PC-3 (cell line): Measurements from ENCODE around the gene UNCX. TPM values are rescaled to one million over a fixed set of nuclear protein-coding genes. Genes with fewer than 3 reads are reported as not detected.

Experiments
- ATAC-seq: fragments of 200-7000 bp; cut with Tn5 transposase; 2 replicates; pipeline ENCODE4 v1.9.1; 2020; ENCODE audit warnings: mild to moderate bottlenecking, moderate library complexity
- BruUV-seq: library from RNA; stranded (reverse); fragments of 400-500 nt; replicated peaks from 2 replicates; lab custom pipeline; 2021; lab: Mats Ljungman, UMichigan
- CTCF ChIA-PET: fragments of 300-600 bp; sonication (Branson Sonifier 250); formaldehyde crosslinking; loops from one replicate; lab custom pipeline; 2022; ENCODE audit warnings: antibody characterized with exemption; lab: Charles Lee
- POLR2A ChIA-PET: fragments of 300-600 bp; sonication (Branson Sonifier 250); formaldehyde crosslinking; loops from one replicate; lab custom pipeline; 2022; ENCODE audit warnings: antibody characterized with exemption; ENCODE audit not compliant: unreplicated experiment; lab: Charles Lee
- DNase-seq: peaks from one replicate; pipeline ENCODE4 v3.0.0-alpha.2; 2015
- H2AFZ ChIP-seq: fragments of 300-600 bp; sonication (generic); 2 replicates; pipeline ENCODE4 v1.6.0; 2016; ENCODE audit warnings: antibody characterized with exemption, low read length
- H3F3A ChIP-seq: fragments of 300-600 bp; sonication (generic); one replicate; pipeline ENCODE4 v1.6.0; 2017; ENCODE audit warnings: antibody characterized with exemption, low read length, control low read depth, mild to moderate bottlenecking; ENCODE audit not compliant: unreplicated experiment
- H3K27ac ChIP-seq: fragments of 300-600 bp; sonication (generic); 2 replicates; pipeline ENCODE4 v1.5.1; 2016; ENCODE audit warnings: mild to moderate bottlenecking, low read length
- H3K27me3 ChIP-seq: fragments of 300-600 bp; sonication (generic); 2 replicates; pipeline ENCODE4 v1.6.1; 2016; ENCODE audit warnings: low read length, mixed read lengths
- H3K36me3 ChIP-seq: fragments of 300-600 bp; sonication (generic); 2 replicates; pipeline ENCODE4 v1.6.1; 2016; ENCODE audit warnings: low read depth, mixed run types, low read length, mixed read lengths
- H3K4me1 ChIP-seq: fragments of 300-600 bp; sonication (generic); 2 replicates; pipeline ENCODE4 v1.5.1; 2016; ENCODE audit warnings: low read length; ENCODE audit not compliant: insufficient read depth
- H3K4me2 ChIP-seq: fragments of 300-600 bp; sonication (generic); 2 replicates; pipeline ENCODE4 v1.6.0; 2016; ENCODE audit warnings: low read length
- H3K4me3 ChIP-seq: fragments of 300-600 bp; sonication (generic); 2 replicates; pipeline ENCODE4 v1.5.1; 2016; ENCODE audit warnings: mild to moderate bottlenecking, low read length, mixed read lengths
- H3K79me2 ChIP-seq: fragments of 300-600 bp; sonication (generic); 2 replicates; pipeline ENCODE4 v1.6.1; 2017; ENCODE audit warnings: low read length, mixed read lengths
- H3K9ac ChIP-seq: fragments of 300-600 bp; sonication (generic); 2 replicates; pipeline ENCODE4 v1.6.0; 2016; ENCODE audit warnings: mild to moderate bottlenecking, low read length
- H3K9me2 ChIP-seq: fragments of 300-600 bp; sonication (generic); replicated peaks from 2 replicates; pipeline ENCODE4 v1.6.1; 2016; ENCODE audit warnings: mixed run types, low read length, mixed read lengths
- H3K9me3 ChIP-seq: fragments of 300-600 bp; sonication (generic); 2 replicates; pipeline ENCODE4 v1.6.1; 2016; ENCODE audit warnings: low read length, mixed read lengths
- H4K20me1 ChIP-seq: fragments of 300-600 bp; sonication (generic); 2 replicates; pipeline ENCODE4 v1.6.1; 2016; ENCODE audit warnings: low read length, mixed read lengths
- CTCF ChIP-seq: fragments of 300-600 bp; sonication (generic); conservative IDR thresholded peaks from 2 replicates; pipeline ENCODE4 v1.5.1; 2017; ENCODE audit warnings: antibody characterized with exemption, low read depth, mild to moderate bottlenecking, low read length
- EZH2 ChIP-seq: fragments of 300-600 bp; sonication (generic); IDR thresholded peaks from one replicate; pipeline ENCODE4 v1.6.1; 2017; ENCODE audit warnings: antibody characterized with exemption, mild to moderate bottlenecking, low read length; ENCODE audit not compliant: unreplicated experiment
- EZH2phosphoT487 ChIP-seq: fragments of 300-600 bp; sonication (generic); IDR thresholded peaks from 2 replicates; pipeline ENCODE4 v1.6.1; 2018; ENCODE audit warnings: mild to moderate bottlenecking, antibody characterized with exemption, low read length, borderline replicate concordance
- intact Hi-C: fragments of 100-400 bp; cut with micrococcal nuclease; formaldehyde crosslinking; loops from 2 replicates; pipeline ENCODE4 v1.9.0; 2023
- total RNA-seq: library from RNA; depleted of rRNA; stranded (reverse); fragments of >200 nt; gene quantifications from 2 replicates; pipeline ENCODE4 v1.2.3, GENCODE V29; 2014

UNCX gene
- total RNA-seq, 1 experiment from 2014 or later, result not detected

- Histone ChIP-seq H3K9me3 (no peaks in the 10 kb centered on the region), H4K20me1 (no peaks in the 10 kb centered on the region), H3K27ac (no peak overlapping the region), H3K4me1 (no peaks in the 10 kb centered on the region), H3K79me2 (no peaks in the 10 kb centered on the region), H3K4me3 (no peak overlapping the region), H3K9ac (no peak overlapping the region), H3K4me2 (no peak overlapping the region), H3K9me2 (no peaks in the 10 kb centered on the region), H3K36me3 (no peaks in the 10 kb centered on the region), H3F3A (no peaks in the 10 kb centered on the region), H3K27me3 (peaks cover 98% of the 10 kb centered on the region), H2AFZ (no peak overlapping the region)
- DNase-seq (no peak), ATAC-seq (no peak)
- CTCF ChIA-PET, result no interaction called here
- intact Hi-C loops, result no loop called here
- POLR2A ChIA-PET, result no interaction called here
- no peak for TF ChIP-seq EZH2phosphoT487
- no peak for TF ChIP-seq EZH2
- no peak for TF ChIP-seq CTCF
- BruUV-seq, result no TSS peak
Observed at GRCh38 chr7:1242256-1242605, 9.6 kb downstream of the UNCX start.

- H3K9ac ChIP-seq, result no peak overlapping the region
- H3K4me3 ChIP-seq, result no peak overlapping the region
- DNase-seq, result no peak
- no peaks in the 10 kb centered on the region for H3K4me1 ChIP-seq
- no peak overlapping the region for H3K4me2 ChIP-seq
- no TSS peak for BruUV-seq
- no peak for ATAC-seq
- H3K27ac ChIP-seq, result no peak overlapping the region
- TF ChIP-seq EZH2phosphoT487 (no peak), EZH2 (no peak), CTCF (no peak)
- H3K36me3 ChIP-seq, result no peaks in the 10 kb centered on the region
- H3K79me2 ChIP-seq, result no peaks in the 10 kb centered on the region
- H2AFZ ChIP-seq, result no peak overlapping the region
- H3K9me3 ChIP-seq, result no peaks in the 10 kb centered on the region
- H3K27me3 ChIP-seq, result peaks cover 99% of the 10 kb centered on the region
- ChIA-PET CTCF (no interaction called here), POLR2A (no interaction called here)
- no peaks in the 10 kb centered on the region for H4K20me1 ChIP-seq
- no peaks in the 10 kb centered on the region for H3F3A ChIP-seq
- intact Hi-C loops, result no loop called here
- H3K9me2 ChIP-seq, result no peaks in the 10 kb centered on the region
Observed at GRCh38 chr7:1242606-1243289, 10.1 kb downstream of the UNCX start.

- no peak for TF ChIP-seq EZH2
- no peak for TF ChIP-seq EZH2phosphoT487
- no peak for TF ChIP-seq CTCF
- ATAC-seq (no peak), DNase-seq (no peak)
- ChIA-PET CTCF (no interaction called here), POLR2A (no interaction called here)
- no peaks in the 10 kb centered on the region for H3F3A ChIP-seq
- H3K27ac ChIP-seq, result no peak overlapping the region
- H3K9me3 ChIP-seq, result no peaks in the 10 kb centered on the region
- H2AFZ ChIP-seq, result no peak overlapping the region
- peaks cover 99% of the 10 kb centered on the region for H3K27me3 ChIP-seq
- intact Hi-C loops, result no loop called here
- BruUV-seq, result no TSS peak
- H3K79me2 ChIP-seq, result no peaks in the 10 kb centered on the region
- H3K4me2 ChIP-seq, result no peak overlapping the region
- H3K4me1 ChIP-seq, result no peaks in the 10 kb centered on the region
- H3K9me2 ChIP-seq, result no peaks in the 10 kb centered on the region
- no peak overlapping the region for H3K9ac ChIP-seq
- H4K20me1 ChIP-seq, result no peaks in the 10 kb centered on the region
- H3K36me3 ChIP-seq, result no peaks in the 10 kb centered on the region
- H3K4me3 ChIP-seq, result no peak overlapping the region
Observed at GRCh38 chr7:1243290-1243963, 10.8 kb downstream of the UNCX start.
